SK-N-MC (cell line): ENCODE data around the gene ITGA1.
"Not testable (repeated sequence)": the region's sequence is repeated elsewhere in the genome, so short reads cannot be mapped to it uniquely, and the experiment has no call there.

Source experiments
- DNase-seq: peaks from one replicate; pipeline ENCODE4 v3.0.0-alpha.2; 2011; ENCODE audit warnings: low read depth, low spot score
- H3K27ac ChIP-seq: fragments of 200-600 bp; sonication (generic); 2 replicates; pipeline ENCODE4 v1.5.1; 2016; ENCODE audit warnings: mixed run types
- H3K36me3 ChIP-seq: fragments of 200-600 bp; sonication (generic); 2 replicates; pipeline ENCODE4 v1.6.1; 2017; ENCODE audit warnings: antibody characterized with exemption, low read length, mixed read lengths; ENCODE audit not compliant: insufficient read depth
- H3K4me3 ChIP-seq: fragments of 200-600 bp; sonication (generic); 2 replicates; pipeline ENCODE4 v1.5.1; 2016
- H3K9ac ChIP-seq: fragments of 200-600 bp; sonication (generic); 2 replicates; pipeline ENCODE4 v1.8.0; 2017; ENCODE audit warnings: mixed run types, mixed read lengths; ENCODE audit not compliant: insufficient read length
- H3K9me3 ChIP-seq: fragments of 200-600 bp; sonication (generic); 2 replicates; pipeline ENCODE4 v1.6.1; 2017; ENCODE audit warnings: low read depth, mild to moderate bottlenecking, antibody characterized with exemption, low read length, moderate library complexity, mixed read lengths
- EZH2 ChIP-seq: fragments of 200-600 bp; sonication (generic); IDR thresholded peaks from one replicate; pipeline ENCODE4 v1.6.1; 2017; ENCODE audit warnings: antibody characterized with exemption
- FOXP2 ChIP-seq: optimal IDR thresholded peaks from 2 replicates; pipeline ENCODE3; 2011; ENCODE audit warnings: mild to moderate bottlenecking, moderate library complexity; ENCODE audit not compliant: insufficient read depth; ENCODE audit errors: extremely low read length, control extremely low read depth
- POLR2AphosphoS5 ChIP-seq: IDR thresholded peaks from 2 replicates; pipeline ENCODE4 v1.6.1; 2012; ENCODE audit warnings: mild to moderate bottlenecking, low read depth, low read length, borderline replicate concordance

Gene ITGA1

GRCh38 chr5:52787600-52788504, at the start of gene ITGA1, which contains the start of gene PELO:
Gene ITGA1, plus strand, starts transcription at chr5:52787916. Its CDS starts 438 bp downstream, at chr5:52788354.
Gene PELO, plus strand, starts transcription at chr5:52787916. Its CDS starts 12,479 bp downstream, at chr5:52800395.
- H3K9ac ChIP-seq, result peak within 1 kb of the TSS; percentile 71
- TF ChIP-seq FOXP2 (no peak), POLR2AphosphoS5 (peak; percentile 45; the same call in 1 of the 2 replicates)
- no peak for DNase-seq
- H3K4me3 ChIP-seq, result peak within 1 kb of the TSS; percentile 94
- no peaks in the 10 kb centered on the region for H3K36me3 ChIP-seq
- no peak within 1 kb of the TSS for H3K27ac ChIP-seq
- no peaks in the 10 kb centered on the region for H3K9me3 ChIP-seq

- H3K36me3 ChIP-seq, result no peaks in the 10 kb centered on the region
- H3K27ac ChIP-seq, result no peak overlapping the region
- no peak overlapping the region for H3K9ac ChIP-seq
- no peak for TF ChIP-seq FOXP2
- TF ChIP-seq POLR2AphosphoS5, result no peak
- no peak for TF ChIP-seq EZH2
- no peak overlapping the region for H3K4me3 ChIP-seq
- H3K9me3 ChIP-seq, result no peaks in the 10 kb centered on the region
- no peak for DNase-seq
Observed at GRCh38 chr5:52738095-52738506, 49.6 kb upstream of the ITGA1 start.

- DNase-seq, result no peak
- Histone ChIP-seq H3K9ac (no peak overlapping the region), H3K9me3 (no peaks in the 10 kb centered on the region), H3K27ac (no peak overlapping the region), H3K36me3 (no peaks in the 10 kb centered on the region), H3K4me3 (no peak overlapping the region)
- no peak for TF ChIP-seq FOXP2
Observed at GRCh38 chr5:52740007-52740406, 47.7 kb upstream of the ITGA1 start.

GRCh38 chr5:52743012-52743411, 44.7 kb upstream of the ITGA1 start:
- H3K9me3 ChIP-seq, result no peaks in the 10 kb centered on the region
- H3K36me3 ChIP-seq, result no peaks in the 10 kb centered on the region
- no peak for DNase-seq
- H3K9ac ChIP-seq, result no peak overlapping the region
- H3K4me3 ChIP-seq, result no peak overlapping the region
- no peak overlapping the region for H3K27ac ChIP-seq
- TF ChIP-seq EZH2 (no peak), POLR2AphosphoS5 (no peak), FOXP2 (no peak)

- Histone ChIP-seq H3K9me3 (no peaks in the 10 kb centered on the region), H3K4me3 (no peak overlapping the region), H3K27ac (no peak overlapping the region), H3K36me3 (no peaks in the 10 kb centered on the region), H3K9ac (no peak overlapping the region)
- no peak for DNase-seq
- TF ChIP-seq FOXP2 (no peak), POLR2AphosphoS5 (no peak), EZH2 (no peak)
Observed at GRCh38 chr5:52743529-52743928, 44.2 kb upstream of the ITGA1 start.

- H3K36me3 ChIP-seq, result no peaks in the 10 kb centered on the region
- no peak overlapping the region for H3K4me3 ChIP-seq
- peak; percentile 6 for DNase-seq
- H3K9me3 ChIP-seq, result no peaks in the 10 kb centered on the region
- TF ChIP-seq FOXP2, result no peak
- no peak for TF ChIP-seq EZH2
- TF ChIP-seq POLR2AphosphoS5, result no peak
- no peak overlapping the region for H3K27ac ChIP-seq
- H3K9ac ChIP-seq, result no peak overlapping the region
Observed at GRCh38 chr5:52743970-52744369, 43.7 kb upstream of the ITGA1 start.

GRCh38 chr5:52744867-52745458, 42.8 kb upstream of the ITGA1 start:
- not testable (repeated sequence) for DNase-seq, H3K27ac ChIP-seq, H3K4me3 ChIP-seq, H3K9ac ChIP-seq, H3K9me3 ChIP-seq, H3K36me3 ChIP-seq

- no peaks in the 10 kb centered on the region for H3K36me3 ChIP-seq
- H3K4me3 ChIP-seq, result no peak overlapping the region
- no peaks in the 10 kb centered on the region for H3K9me3 ChIP-seq
- H3K9ac ChIP-seq, result no peak overlapping the region
- no peak overlapping the region for H3K27ac ChIP-seq
- no peak for TF ChIP-seq POLR2AphosphoS5
- no peak for TF ChIP-seq FOXP2
- no peak for TF ChIP-seq EZH2
- DNase-seq, result no peak
Observed at GRCh38 chr5:52746539-52746938, 41.2 kb upstream of the ITGA1 start.
